Astrocyte (in vitro differentiated cells and primary cell): ENCODE results near the gene NSMCE1. TPM values are rescaled to one million over a fixed set of nuclear protein-coding genes. Genes with fewer than 3 reads are reported as not detected.

Source experiments
- DNase-seq: peaks from one replicate; pipeline ENCODE4 v3.0.0-alpha.2; 2010; ENCODE audit warnings: low read depth
- FAIRE-seq: peaks from 2 replicates; lab custom pipeline; 2011; peaks lifted over from hg19 to GRCh38; lab: Jason Lieb, UNC
- H2AFZ ChIP-seq: 2 replicates; pipeline ENCODE4 v1.6.0; 2012; ENCODE audit warnings: low read depth, low read length, inconsistent platforms
- H3K27ac ChIP-seq: 2 replicates; pipeline ENCODE4 v1.5.1; 2011; ENCODE audit warnings: low read depth, low read length, inconsistent platforms
- H3K27me3 ChIP-seq: 2 replicates; pipeline ENCODE4 v1.6.0; 2011; ENCODE audit warnings: low read length, inconsistent platforms; ENCODE audit not compliant: insufficient read depth
- H3K36me3 ChIP-seq: 2 replicates; pipeline ENCODE4 v1.5.1; 2011; ENCODE audit warnings: low read length, inconsistent platforms; ENCODE audit not compliant: insufficient read depth
- H3K4me1 ChIP-seq: 2 replicates; pipeline ENCODE4 v1.5.1; 2011; ENCODE audit warnings: low read length, inconsistent platforms; ENCODE audit not compliant: insufficient read depth
- H3K4me2 ChIP-seq: 2 replicates; pipeline ENCODE4 v1.6.0; 2012; ENCODE audit warnings: low read length, inconsistent platforms
- H3K4me3 ChIP-seq: 2 replicates; pipeline ENCODE4 v1.5.1; 2011; ENCODE audit warnings: low read depth, mild to moderate bottlenecking, low read length, inconsistent platforms; ENCODE audit not compliant: insufficient read depth
- H3K79me2 ChIP-seq: 2 replicates; pipeline ENCODE4 v1.6.0; 2012; ENCODE audit warnings: mild to moderate bottlenecking, low read length, inconsistent platforms; ENCODE audit not compliant: insufficient read depth
- H3K9ac ChIP-seq: 2 replicates; pipeline ENCODE4 v1.6.0; 2012; ENCODE audit warnings: mild to moderate bottlenecking, low read length, inconsistent platforms
- H3K9me3 ChIP-seq: 2 replicates; pipeline ENCODE4 v1.5.1; 2012; ENCODE audit warnings: low read depth, mild to moderate bottlenecking, low read length, inconsistent platforms; ENCODE audit not compliant: insufficient read depth
- H4K20me1 ChIP-seq: 2 replicates; pipeline ENCODE4 v1.6.0; 2012; ENCODE audit warnings: low read length, inconsistent platforms; ENCODE audit not compliant: insufficient read depth
- H3K27ac Mint-ChIP-seq: one replicate; pipeline ENCODE4 v1.8.0; 2021; ENCODE audit warnings: mild to moderate bottlenecking, mixed read lengths; ENCODE audit not compliant: unreplicated experiment
- H3K27me3 Mint-ChIP-seq: one replicate; pipeline ENCODE4 v1.8.0; 2021; ENCODE audit warnings: low read depth, mixed read lengths; ENCODE audit not compliant: unreplicated experiment
- H3K36me3 Mint-ChIP-seq: one replicate; pipeline ENCODE4 v1.8.0; 2021; ENCODE audit warnings: low read depth, mixed read lengths; ENCODE audit not compliant: unreplicated experiment
- H3K4me1 Mint-ChIP-seq: one replicate; pipeline ENCODE4 v1.8.0; 2021; ENCODE audit warnings: low read depth, mixed read lengths; ENCODE audit not compliant: unreplicated experiment
- H3K4me3 Mint-ChIP-seq: one replicate; pipeline ENCODE4 v1.8.0; 2021; ENCODE audit warnings: mild to moderate bottlenecking, moderate library complexity, mixed read lengths; ENCODE audit not compliant: unreplicated experiment
- H3K9me3 Mint-ChIP-seq: one replicate; pipeline ENCODE4 v1.8.0; 2021; ENCODE audit warnings: mild to moderate bottlenecking, mixed read lengths; ENCODE audit not compliant: unreplicated experiment
- EZH2 ChIP-seq: IDR thresholded peaks from 2 replicates; pipeline ENCODE4 v1.6.1; 2012; ENCODE audit warnings: mild to moderate bottlenecking, low read length, inconsistent platforms; ENCODE audit not compliant: insufficient read depth
- total RNA-seq: library from RNA; stranded (reverse); gene quantifications from 2 replicates; pipeline ENCODE4 v1.2.1, GENCODE V29; 2021
- TF ChIP-seq, protein P1 (sequence below): IDR thresholded peaks from 2 replicates; pipeline ENCODE4 v1.5.1; 2011; ENCODE audit warnings: low read depth, mild to moderate bottlenecking, inconsistent platforms, low read length, moderate library complexity; ENCODE audit not compliant: insufficient read depth

Gene NSMCE1
- total RNA-seq, 1 donor from 2014 or later, result 12.1 TPM

GRCh38 chr16:27219161-27219560 is 49.4 kb downstream of the NSMCE1 start:
- no peaks in the 10 kb centered on the region for H4K20me1 ChIP-seq
- TF ChIP-seq EZH2, result no peak
- TF ChIP-seq, protein P1, sequence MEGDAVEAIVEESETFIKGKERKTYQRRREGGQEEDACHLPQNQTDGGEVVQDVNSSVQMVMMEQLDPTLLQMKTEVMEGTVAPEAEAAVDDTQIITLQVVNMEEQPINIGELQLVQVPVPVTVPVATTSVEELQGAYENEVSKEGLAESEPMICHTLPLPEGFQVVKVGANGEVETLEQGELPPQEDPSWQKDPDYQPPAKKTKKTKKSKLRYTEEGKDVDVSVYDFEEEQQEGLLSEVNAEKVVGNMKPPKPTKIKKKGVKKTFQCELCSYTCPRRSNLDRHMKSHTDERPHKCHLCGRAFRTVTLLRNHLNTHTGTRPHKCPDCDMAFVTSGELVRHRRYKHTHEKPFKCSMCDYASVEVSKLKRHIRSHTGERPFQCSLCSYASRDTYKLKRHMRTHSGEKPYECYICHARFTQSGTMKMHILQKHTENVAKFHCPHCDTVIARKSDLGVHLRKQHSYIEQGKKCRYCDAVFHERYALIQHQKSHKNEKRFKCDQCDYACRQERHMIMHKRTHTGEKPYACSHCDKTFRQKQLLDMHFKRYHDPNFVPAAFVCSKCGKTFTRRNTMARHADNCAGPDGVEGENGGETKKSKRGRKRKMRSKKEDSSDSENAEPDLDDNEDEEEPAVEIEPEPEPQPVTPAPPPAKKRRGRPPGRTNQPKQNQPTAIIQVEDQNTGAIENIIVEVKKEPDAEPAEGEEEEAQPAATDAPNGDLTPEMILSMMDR, result no peak
- no peaks in the 10 kb centered on the region for H3K79me2 ChIP-seq
- no peak overlapping the region for H3K27ac ChIP-seq
- no peaks in the 10 kb centered on the region for H3K9me3 ChIP-seq
- no peaks in the 10 kb centered on the region for H3K36me3 ChIP-seq
- H2AFZ ChIP-seq, result no peak overlapping the region
- Mint-ChIP-seq H3K36me3 (peaks cover 8% of the 10 kb centered on the region), H3K4me1 (peaks cover 4% of the 10 kb centered on the region), H3K27me3 (no peaks in the 10 kb centered on the region), H3K4me3 (no peak overlapping the region), H3K27ac (no peak overlapping the region), H3K9me3 (no peaks in the 10 kb centered on the region)
- no peaks in the 10 kb centered on the region for H3K27me3 ChIP-seq
- no peak overlapping the region for H3K4me2 ChIP-seq
- no peak overlapping the region for H3K4me3 ChIP-seq
- FAIRE-seq, result no peak
- H3K4me1 ChIP-seq, result peaks cover 17% of the 10 kb centered on the region
- H3K9ac ChIP-seq, result no peak overlapping the region
- no peak for DNase-seq

DNA sequence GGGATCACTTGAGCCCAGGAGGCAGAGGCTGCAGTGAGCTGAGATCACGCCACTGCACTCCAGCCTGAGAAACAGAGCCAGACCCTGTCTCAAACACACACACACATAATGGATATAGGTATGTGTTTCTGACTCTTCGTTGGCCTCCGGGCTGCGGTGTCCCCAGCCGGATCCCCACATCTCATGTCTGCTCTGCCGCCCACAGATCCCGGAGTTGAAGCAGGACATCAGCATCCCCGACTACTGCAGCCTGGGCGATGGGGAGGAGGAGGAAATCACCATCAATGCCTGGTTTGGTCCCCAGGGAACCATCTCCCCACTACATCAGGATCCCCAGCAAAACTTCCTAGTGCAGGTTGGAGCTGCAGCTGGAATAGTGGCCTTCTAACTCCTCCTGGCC is 49.8 kb downstream of the NSMCE1 start:
- Histone ChIP-seq H3K9me3 (no peaks in the 10 kb centered on the region), H3K9ac (no peak overlapping the region), H2AFZ (no peak overlapping the region), H4K20me1 (no peaks in the 10 kb centered on the region), H3K4me3 (no peak overlapping the region), H3K36me3 (no peaks in the 10 kb centered on the region), H3K27me3 (no peaks in the 10 kb centered on the region), H3K4me2 (no peak overlapping the region), H3K79me2 (no peaks in the 10 kb centered on the region), H3K4me1 (peaks cover 17% of the 10 kb centered on the region), H3K27ac (no peak overlapping the region)
- Mint-ChIP-seq H3K4me3 (no peak overlapping the region), H3K36me3 (peaks cover 8% of the 10 kb centered on the region), H3K9me3 (no peaks in the 10 kb centered on the region), H3K4me1 (peaks cover 4% of the 10 kb centered on the region), H3K27me3 (no peaks in the 10 kb centered on the region), H3K27ac (no peak overlapping the region)
- no peak for FAIRE-seq
- no peak for DNase-seq
- TF ChIP-seq, protein P1, result no peak
- TF ChIP-seq EZH2, result no peak

GRCh38 chr16:27217256-27217655 is 51.3 kb downstream of the NSMCE1 start:
- Histone ChIP-seq H3K36me3 (no peaks in the 10 kb centered on the region), H3K9me3 (no peaks in the 10 kb centered on the region), H3K27ac (peak overlapping the region; percentile 6), H3K4me3 (no peak overlapping the region), H3K79me2 (no peaks in the 10 kb centered on the region), H3K9ac (no peak overlapping the region), H4K20me1 (no peaks in the 10 kb centered on the region), H3K4me2 (peak overlapping the region; percentile 46), H2AFZ (peak overlapping the region; percentile 6), H3K27me3 (no peaks in the 10 kb centered on the region), H3K4me1 (peaks cover 7% of the 10 kb centered on the region)
- Mint-ChIP-seq H3K9me3 (no peaks in the 10 kb centered on the region), H3K36me3 (peaks cover 8% of the 10 kb centered on the region), H3K27ac (no peak overlapping the region), H3K4me3 (no peak overlapping the region), H3K27me3 (no peaks in the 10 kb centered on the region), H3K4me1 (no peaks in the 10 kb centered on the region)
- TF ChIP-seq EZH2, result no peak
- TF ChIP-seq, protein P1, result no peak
- no peak for FAIRE-seq
- DNase-seq, result peak; percentile 78
